Fibroblast of lung (primary cell): ENCODE measurements around the gene FBXO38. TPM values are rescaled to one million over a fixed set of nuclear protein-coding genes. Genes with fewer than 3 reads are reported as not detected.

ENCODE experiments used
- DNase-seq, 2 donors: peaks; one replicate each; pipeline versions ENCODE4 v3.0.0 to v3.0.0-alpha.2; 2010; ENCODE audit warnings: low read depth in 2 of 2
- H2AFZ ChIP-seq: 2 replicates; pipeline ENCODE4 v1.5.1; 2012; ENCODE audit warnings: low read length, control low read depth, inconsistent platforms
- H3K27ac ChIP-seq: 2 replicates; pipeline ENCODE4 v1.5.1; 2011; ENCODE audit warnings: low read length, control low read depth; ENCODE audit not compliant: insufficient read depth
- H3K27me3 ChIP-seq: 2 replicates; pipeline ENCODE4 v1.5.1; 2011; ENCODE audit warnings: mild to moderate bottlenecking, low read length; ENCODE audit not compliant: control insufficient read depth, insufficient read depth
- H3K36me3 ChIP-seq: 2 replicates; pipeline ENCODE4 v1.5.1; 2011; ENCODE audit warnings: low read length; ENCODE audit not compliant: control insufficient read depth, insufficient read depth
- H3K4me1 ChIP-seq: 2 replicates; pipeline ENCODE4 v1.5.1; 2011; ENCODE audit warnings: low read length; ENCODE audit not compliant: control insufficient read depth, insufficient read depth; ENCODE audit errors: extremely low read depth
- H3K4me2 ChIP-seq: 2 replicates; pipeline ENCODE4 v1.5.1; 2011; ENCODE audit warnings: low read length, control low read depth; ENCODE audit not compliant: insufficient read depth; ENCODE audit errors: extremely low read depth
- H3K4me3 ChIP-seq, 4 experiments: fragments of 200-600 bp in 1 of 4; sonication (generic) in 1 of 4; replicated peaks in 1 of 4; 2 replicates each; pipeline ENCODE4 v1.5.1; 2011 to 2016; ENCODE audit warnings: low read length in 4 of 4, low read depth in 3 of 4, mild to moderate bottlenecking in 3 of 4, control low read depth in 2 of 4, inconsistent platforms in 1 of 4, mixed read lengths in 1 of 4; ENCODE audit not compliant: insufficient read depth in 1 of 4; ENCODE audit errors: control extremely low read depth in 1 of 4
- H3K79me2 ChIP-seq: 2 replicates; pipeline ENCODE4 v1.5.1; 2012; ENCODE audit warnings: mild to moderate bottlenecking, low read length, inconsistent platforms; ENCODE audit not compliant: control insufficient read depth, insufficient read depth
- H3K9ac ChIP-seq: 2 replicates; pipeline ENCODE4 v1.5.1; 2011; ENCODE audit warnings: mild to moderate bottlenecking, low read length, control low read depth; ENCODE audit not compliant: insufficient read depth
- H3K9me3 ChIP-seq: 2 replicates; pipeline ENCODE4 v1.5.1; 2012; ENCODE audit warnings: low read depth, low read length; ENCODE audit not compliant: control insufficient read depth, insufficient read depth
- H4K20me1 ChIP-seq: 2 replicates; pipeline ENCODE4 v1.5.1; 2011; ENCODE audit warnings: low read length; ENCODE audit not compliant: control insufficient read depth, insufficient read depth; ENCODE audit errors: extremely low read depth
- EZH2 ChIP-seq: IDR thresholded peaks from 2 replicates; pipeline ENCODE4 v1.5.1; 2012; ENCODE audit warnings: low read length, control low read depth, mild to moderate bottlenecking; ENCODE audit errors: missing control alignments
- polyA plus RNA-seq, 2 donors: library from polyadenylated mRNA; depleted of rRNA in 1 of 2; stranded (reverse) in 1 of 2; unstranded in 1 of 2; fragments of >200 nt; gene quantifications; 2 replicates each; pipeline ENCODE4 v1.2.1, GENCODE V29; 2011 to 2012; ENCODE audit warnings: missing spikeins in 1 of 2
- total RNA-seq: library from RNA; depleted of rRNA; stranded (reverse); fragments of >200 nt; gene quantifications from 2 replicates; pipeline ENCODE4 v1.2.1, GENCODE V29; 2014
- TF ChIP-seq, protein P1 (sequence below), 2 donors: IDR thresholded peaks in 1 of 2; conservative IDR thresholded peaks in 1 of 2; 1 replicate in 1 of 2; 2 replicates in 1 of 2; pipeline ENCODE4 v1.5.1; 2011 to 2012; ENCODE audit warnings: low read length in 2 of 2, control low read depth in 1 of 2, inconsistent platforms in 1 of 2, low read depth in 1 of 2, mild to moderate bottlenecking in 1 of 2

The FBXO38 gene
- total and polyA plus RNA-seq, 2 donors (not counting 1 experiment from before 2014, with no cell fraction given), result 25.0 to 62.4 TPM

DNA sequence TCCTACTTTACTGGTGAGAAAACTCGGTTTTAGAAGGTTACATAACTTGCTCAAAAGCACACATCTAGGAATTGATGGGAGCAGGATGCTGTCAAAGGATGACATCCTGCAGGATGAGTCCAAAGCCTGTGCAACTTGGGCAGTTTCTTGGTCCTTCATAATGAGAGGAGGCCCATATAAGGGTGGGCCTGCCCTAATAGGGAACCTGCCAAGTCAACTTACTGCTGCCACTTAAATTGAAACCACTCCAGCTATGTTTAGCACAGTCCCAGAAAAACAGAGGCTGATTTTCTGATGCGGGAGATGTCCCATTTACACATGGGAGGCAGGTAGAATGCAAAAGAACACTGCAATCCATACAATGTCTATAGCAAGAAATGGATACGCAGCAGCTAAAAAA, 61.8 kb downstream of the FBXO38 start:
- no peaks in the 10 kb centered on the region for H3K4me1 ChIP-seq
- no peaks in the 10 kb centered on the region for H3K9me3 ChIP-seq
- no peaks in the 10 kb centered on the region for H4K20me1 ChIP-seq
- no peaks in the 10 kb centered on the region for H3K27me3 ChIP-seq
- no peaks in the 10 kb centered on the region for H3K79me2 ChIP-seq
- no peak overlapping the region for H3K9ac ChIP-seq
- TF ChIP-seq, protein P1, sequence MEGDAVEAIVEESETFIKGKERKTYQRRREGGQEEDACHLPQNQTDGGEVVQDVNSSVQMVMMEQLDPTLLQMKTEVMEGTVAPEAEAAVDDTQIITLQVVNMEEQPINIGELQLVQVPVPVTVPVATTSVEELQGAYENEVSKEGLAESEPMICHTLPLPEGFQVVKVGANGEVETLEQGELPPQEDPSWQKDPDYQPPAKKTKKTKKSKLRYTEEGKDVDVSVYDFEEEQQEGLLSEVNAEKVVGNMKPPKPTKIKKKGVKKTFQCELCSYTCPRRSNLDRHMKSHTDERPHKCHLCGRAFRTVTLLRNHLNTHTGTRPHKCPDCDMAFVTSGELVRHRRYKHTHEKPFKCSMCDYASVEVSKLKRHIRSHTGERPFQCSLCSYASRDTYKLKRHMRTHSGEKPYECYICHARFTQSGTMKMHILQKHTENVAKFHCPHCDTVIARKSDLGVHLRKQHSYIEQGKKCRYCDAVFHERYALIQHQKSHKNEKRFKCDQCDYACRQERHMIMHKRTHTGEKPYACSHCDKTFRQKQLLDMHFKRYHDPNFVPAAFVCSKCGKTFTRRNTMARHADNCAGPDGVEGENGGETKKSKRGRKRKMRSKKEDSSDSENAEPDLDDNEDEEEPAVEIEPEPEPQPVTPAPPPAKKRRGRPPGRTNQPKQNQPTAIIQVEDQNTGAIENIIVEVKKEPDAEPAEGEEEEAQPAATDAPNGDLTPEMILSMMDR (conservative IDR thresholded peaks at IDR 0.05 in 1 of 2, IDR thresholded peaks at IDR 0.05 in 1 of 2; ENCODE audit: low read depth in 1 of 2, low read length in 2 of 2), result no peak
- TF ChIP-seq EZH2, result no peak
- no peak overlapping the region for H3K4me2 ChIP-seq
- no peak overlapping the region for H3K4me3 ChIP-seq
- H3K36me3 ChIP-seq, result peaks cover 3% of the 10 kb centered on the region
- no peak overlapping the region for H3K27ac ChIP-seq
- DNase-seq, result no peak
- no peak overlapping the region for H2AFZ ChIP-seq

DNA sequence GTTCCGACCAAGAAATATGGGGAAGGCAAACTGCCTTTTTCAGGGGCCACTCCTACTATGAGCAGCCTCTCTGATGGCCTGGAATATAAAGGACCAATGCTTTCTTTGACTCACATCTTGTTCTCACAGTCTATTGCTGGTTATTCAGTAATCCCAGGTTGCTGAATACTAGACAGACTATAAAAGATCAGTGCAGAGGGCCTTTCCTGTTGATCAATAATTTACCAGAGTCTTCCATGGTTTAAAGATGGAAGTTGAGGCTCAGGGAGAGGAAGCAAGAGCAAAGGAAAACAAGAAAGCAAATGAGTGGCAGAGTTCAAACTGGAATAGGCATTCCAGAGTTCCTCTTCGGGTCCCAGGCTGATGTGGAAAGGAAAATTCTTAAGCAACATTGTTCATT, 62.9 kb downstream of the FBXO38 start:
- no peak for DNase-seq
- Histone ChIP-seq H3K4me1 (no peaks in the 10 kb centered on the region), H3K4me2 (no peak overlapping the region), H3K36me3 (peaks cover 2% of the 10 kb centered on the region), H3K27ac (no peak overlapping the region), H3K79me2 (no peaks in the 10 kb centered on the region), H2AFZ (no peak overlapping the region), H3K9ac (no peak overlapping the region), H4K20me1 (no peaks in the 10 kb centered on the region), H3K4me3 (no peak overlapping the region), H3K27me3 (no peaks in the 10 kb centered on the region), H3K9me3 (no peaks in the 10 kb centered on the region)
- TF ChIP-seq, protein P1 (conservative IDR thresholded peaks at IDR 0.05 in 1 of 2, IDR thresholded peaks at IDR 0.05 in 1 of 2; ENCODE audit: low read depth in 1 of 2, low read length in 2 of 2), result no peak
- no peak for TF ChIP-seq EZH2

DNA sequence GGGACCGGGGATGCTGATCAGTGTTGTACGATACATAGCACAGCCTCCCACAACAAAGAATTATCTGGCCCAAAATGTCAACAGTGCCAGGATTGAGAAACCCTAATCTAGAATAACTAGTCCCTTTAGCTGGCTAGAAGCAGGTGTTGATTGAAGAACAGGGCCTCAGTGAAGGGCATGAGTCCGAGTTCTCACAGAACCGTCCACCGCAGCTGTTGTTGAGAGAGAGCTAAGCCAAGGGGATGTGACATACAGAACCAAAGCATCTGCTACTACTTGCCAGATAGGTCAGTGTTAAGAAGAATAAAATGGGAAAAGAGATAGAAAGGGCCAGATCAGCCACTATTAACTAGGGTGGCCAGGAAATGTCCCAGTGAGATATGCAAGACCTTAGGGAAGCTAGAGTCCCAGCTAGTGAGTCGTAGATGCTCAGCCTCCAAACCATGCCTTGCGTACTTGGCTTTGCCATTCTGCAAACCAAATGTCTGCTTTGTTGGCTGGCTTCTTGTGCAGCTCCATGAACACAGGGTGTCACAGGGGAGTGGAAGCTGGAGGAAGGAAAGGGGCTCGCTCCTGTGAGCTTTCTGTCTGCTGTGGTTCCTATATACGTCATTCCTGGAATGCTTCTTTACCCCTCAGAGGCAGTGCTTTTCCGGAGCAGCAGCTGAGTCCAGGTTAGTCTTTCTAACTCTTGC, 68.9 kb downstream of the FBXO38 start:
- TF ChIP-seq, protein P1 (conservative IDR thresholded peaks at IDR 0.05 in 1 of 2, IDR thresholded peaks at IDR 0.05 in 1 of 2; ENCODE audit: low read depth in 1 of 2, low read length in 2 of 2), result no peak
- TF ChIP-seq EZH2, result no peak
- Histone ChIP-seq H3K9me3 (no peaks in the 10 kb centered on the region), H3K4me2 (no peak overlapping the region), H3K27ac (no peak overlapping the region), H3K79me2 (no peaks in the 10 kb centered on the region), H3K9ac (no peak overlapping the region), H3K4me3 (no peak overlapping the region), H2AFZ (no peak overlapping the region), H4K20me1 (no peaks in the 10 kb centered on the region), H3K27me3 (no peaks in the 10 kb centered on the region), H3K36me3 (no peaks in the 10 kb centered on the region), H3K4me1 (no peaks in the 10 kb centered on the region)
- no peak for DNase-seq
